Measurements from ENCODE around the gene FZD8. TPM values are rescaled to one million over a fixed set of nuclear protein-coding genes. Genes with fewer than 3 reads are reported as not detected.

The FZD8 gene, protein sequence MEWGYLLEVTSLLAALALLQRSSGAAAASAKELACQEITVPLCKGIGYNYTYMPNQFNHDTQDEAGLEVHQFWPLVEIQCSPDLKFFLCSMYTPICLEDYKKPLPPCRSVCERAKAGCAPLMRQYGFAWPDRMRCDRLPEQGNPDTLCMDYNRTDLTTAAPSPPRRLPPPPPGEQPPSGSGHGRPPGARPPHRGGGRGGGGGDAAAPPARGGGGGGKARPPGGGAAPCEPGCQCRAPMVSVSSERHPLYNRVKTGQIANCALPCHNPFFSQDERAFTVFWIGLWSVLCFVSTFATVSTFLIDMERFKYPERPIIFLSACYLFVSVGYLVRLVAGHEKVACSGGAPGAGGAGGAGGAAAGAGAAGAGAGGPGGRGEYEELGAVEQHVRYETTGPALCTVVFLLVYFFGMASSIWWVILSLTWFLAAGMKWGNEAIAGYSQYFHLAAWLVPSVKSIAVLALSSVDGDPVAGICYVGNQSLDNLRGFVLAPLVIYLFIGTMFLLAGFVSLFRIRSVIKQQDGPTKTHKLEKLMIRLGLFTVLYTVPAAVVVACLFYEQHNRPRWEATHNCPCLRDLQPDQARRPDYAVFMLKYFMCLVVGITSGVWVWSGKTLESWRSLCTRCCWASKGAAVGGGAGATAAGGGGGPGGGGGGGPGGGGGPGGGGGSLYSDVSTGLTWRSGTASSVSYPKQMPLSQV
- total RNA-seq, result 36.8 and 60.8 TPM in 2 replicates

DNA sequence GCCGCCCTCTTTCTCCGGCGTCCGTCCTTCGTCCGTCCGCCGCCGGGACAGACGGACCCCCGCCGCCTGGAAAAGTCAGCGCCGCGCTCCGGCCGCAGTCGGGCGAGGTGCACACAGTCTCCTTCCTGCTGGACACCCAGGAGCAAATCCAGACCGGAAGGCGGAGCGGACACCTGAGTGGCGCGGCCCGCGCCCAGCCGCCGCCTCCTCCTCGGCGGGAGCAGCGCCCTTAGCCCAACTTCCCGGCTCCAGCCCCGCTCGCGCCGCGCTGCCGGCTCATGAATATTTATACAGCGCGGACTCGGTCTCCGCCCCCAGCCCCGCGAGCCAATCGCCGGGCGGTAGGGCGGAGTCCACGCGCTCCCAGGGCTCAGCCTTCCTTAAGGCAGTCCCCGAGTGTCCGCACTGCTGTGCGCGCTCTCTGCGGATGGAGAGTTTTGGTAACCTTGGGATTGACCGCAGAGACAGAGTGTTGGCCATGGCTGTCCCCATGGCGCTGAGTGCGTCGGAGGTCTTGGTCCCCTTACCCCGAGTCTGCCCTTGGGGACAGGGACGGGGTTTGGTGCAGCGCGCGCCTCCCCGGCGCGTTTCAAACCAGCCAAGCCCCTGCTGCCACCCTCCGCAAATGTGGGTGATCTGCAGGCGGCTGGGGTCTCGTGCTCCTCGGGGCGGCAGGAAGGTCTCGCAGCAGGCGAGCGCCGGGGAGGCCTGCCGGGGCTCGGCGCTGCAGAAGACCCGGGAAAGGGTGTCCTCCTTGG, at the start of gene FZD8:
FZD8 (minus strand) TSS at position 262 of the 758 bp plus-strand sequence. CDS start 867 bp downstream, outside the sequence.

DNA sequence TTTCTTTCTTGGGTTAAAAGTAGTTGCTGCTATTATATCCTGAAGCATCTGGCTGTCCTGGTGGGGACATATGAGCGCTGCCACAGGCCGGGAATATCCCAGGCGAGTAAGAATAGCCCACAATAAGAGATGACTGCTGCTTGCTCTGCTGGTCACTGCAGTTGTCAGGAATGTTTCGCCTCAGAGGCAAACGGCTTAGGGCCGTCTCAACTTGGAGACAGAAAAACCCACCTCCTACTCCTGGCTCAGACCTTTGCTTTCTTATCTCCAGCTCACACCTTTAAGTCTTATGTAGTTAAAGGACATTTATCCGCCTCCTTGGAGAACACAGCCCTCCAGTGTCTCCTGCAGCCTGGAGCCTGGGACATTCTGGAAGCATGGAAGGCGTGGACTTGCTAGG, 36.9 kb downstream of the FZD8 start, which contains the start of gene GJD4:
GJD4 (plus strand) TSS at position 151 of the 400 bp plus-strand sequence; CDS start at position 378, 227 bp downstream.

Other genes starting within 250 kb of the FZD8 start
- not detected in 2 replicates for gene GJD4, start 37.0 kb downstream of the FZD8 start, total RNA-seq

All from vein endothelial cell (primary cell).